Cardiac fibroblast (primary cell): ENCODE measurements around the gene DNM3.
"Not testable (repeated sequence)": the region's sequence is repeated elsewhere in the genome, so short reads cannot be mapped to it uniquely, and the experiment has no call there.

Experiments used
- DNase-seq, 2 donors: peaks; one replicate each; pipeline versions ENCODE4 v3.0.0 to v3.0.0-alpha.2; 2010; ENCODE audit warnings: low read depth in 2 of 2
- H3K4me3 ChIP-seq, 2 donors: replicated peaks in 1 of 2; 1 replicate in 1 of 2; 2 replicates in 1 of 2; pipeline ENCODE4 v1.5.1; 2011; ENCODE audit warnings: low read depth in 2 of 2, low read length in 2 of 2, mild to moderate bottlenecking in 2 of 2, moderate library complexity in 1 of 2
- TF ChIP-seq, protein P1 (sequence below): IDR thresholded peaks from one replicate; pipeline ENCODE4 v1.5.1; 2011; ENCODE audit warnings: low read depth, mild to moderate bottlenecking, low read length, inconsistent platforms

The DNM3 gene

DNA sequence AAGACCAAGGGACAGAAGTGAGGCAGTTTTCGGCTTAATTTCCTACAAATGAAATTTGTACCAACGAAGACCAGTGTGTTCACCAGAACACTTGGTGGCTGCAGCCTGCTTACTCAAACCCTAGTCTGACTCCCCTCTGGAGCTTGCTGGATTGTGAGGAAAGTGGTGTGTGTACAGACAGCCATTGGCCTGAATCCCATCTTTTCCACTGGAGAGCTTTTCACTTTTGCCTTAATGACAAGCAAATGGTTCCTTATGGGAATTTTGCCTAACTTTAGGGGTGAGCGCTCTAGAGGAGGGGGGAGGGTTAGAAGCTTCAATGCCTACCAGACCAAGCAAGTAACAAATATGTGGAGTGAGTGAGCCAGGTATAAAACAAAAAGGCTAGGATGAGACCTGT, 42.5 kb upstream of the DNM3 start:
- TF ChIP-seq, protein P1, sequence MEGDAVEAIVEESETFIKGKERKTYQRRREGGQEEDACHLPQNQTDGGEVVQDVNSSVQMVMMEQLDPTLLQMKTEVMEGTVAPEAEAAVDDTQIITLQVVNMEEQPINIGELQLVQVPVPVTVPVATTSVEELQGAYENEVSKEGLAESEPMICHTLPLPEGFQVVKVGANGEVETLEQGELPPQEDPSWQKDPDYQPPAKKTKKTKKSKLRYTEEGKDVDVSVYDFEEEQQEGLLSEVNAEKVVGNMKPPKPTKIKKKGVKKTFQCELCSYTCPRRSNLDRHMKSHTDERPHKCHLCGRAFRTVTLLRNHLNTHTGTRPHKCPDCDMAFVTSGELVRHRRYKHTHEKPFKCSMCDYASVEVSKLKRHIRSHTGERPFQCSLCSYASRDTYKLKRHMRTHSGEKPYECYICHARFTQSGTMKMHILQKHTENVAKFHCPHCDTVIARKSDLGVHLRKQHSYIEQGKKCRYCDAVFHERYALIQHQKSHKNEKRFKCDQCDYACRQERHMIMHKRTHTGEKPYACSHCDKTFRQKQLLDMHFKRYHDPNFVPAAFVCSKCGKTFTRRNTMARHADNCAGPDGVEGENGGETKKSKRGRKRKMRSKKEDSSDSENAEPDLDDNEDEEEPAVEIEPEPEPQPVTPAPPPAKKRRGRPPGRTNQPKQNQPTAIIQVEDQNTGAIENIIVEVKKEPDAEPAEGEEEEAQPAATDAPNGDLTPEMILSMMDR: no peak
- H3K4me3 ChIP-seq: no peak overlapping the region
- DNase-seq: peak in 1 of 2 donors; percentile 38

GRCh38 chr1:171799166-171799565, 42.1 kb upstream of the DNM3 start:
- DNase-seq: peak in 1 of 2 donors; percentile 64
- TF ChIP-seq, protein P1: no peak

DNA sequence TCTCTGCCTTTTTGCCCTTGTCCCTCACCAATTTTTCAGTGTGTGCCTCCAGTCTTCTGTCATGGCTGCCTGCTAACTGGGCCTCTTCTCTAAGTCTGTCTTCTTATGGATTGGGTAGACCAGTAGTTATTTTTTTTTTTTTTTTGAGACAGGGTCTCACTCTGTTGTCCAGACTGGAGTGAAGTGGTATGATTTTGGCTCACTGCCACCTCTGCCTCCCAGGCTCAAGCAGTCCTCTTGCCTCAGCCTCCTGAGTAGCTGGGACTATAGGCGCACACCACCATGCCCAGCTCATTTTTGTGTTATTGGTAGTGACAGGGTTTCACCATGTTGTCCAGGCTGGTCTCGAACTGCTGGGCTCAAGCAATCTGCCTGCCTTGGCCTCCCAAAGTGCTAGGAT, 41.6 kb upstream of the DNM3 start:
- not testable (repeated sequence) for H3K4me3 ChIP-seq, DNase-seq

More at GRCh38 chr1:171799166-171799565, 42.1 kb upstream of the DNM3 start:
- H3K4me3 ChIP-seq: no peak overlapping the region

- no peak for DNase-seq
- no peak overlapping the region for H3K4me3 ChIP-seq
- TF ChIP-seq, protein P1: no peak
Measured at GRCh38 chr1:171800342-171800741, 41.0 kb upstream of the DNM3 start.

GRCh38 chr1:171800851-171801250, 40.4 kb upstream of the DNM3 start:
- TF ChIP-seq, protein P1: no peak

GRCh38 chr1:171801487-171801891, 39.8 kb upstream of the DNM3 start:
- no peak overlapping the region for H3K4me3 ChIP-seq
- TF ChIP-seq, protein P1: peak; percentile 81
- DNase-seq: peak; percentile 63 to 64

More at GRCh38 chr1:171800851-171801250, 40.4 kb upstream of the DNM3 start:
- no peak for DNase-seq
- no peak overlapping the region for H3K4me3 ChIP-seq

DNA sequence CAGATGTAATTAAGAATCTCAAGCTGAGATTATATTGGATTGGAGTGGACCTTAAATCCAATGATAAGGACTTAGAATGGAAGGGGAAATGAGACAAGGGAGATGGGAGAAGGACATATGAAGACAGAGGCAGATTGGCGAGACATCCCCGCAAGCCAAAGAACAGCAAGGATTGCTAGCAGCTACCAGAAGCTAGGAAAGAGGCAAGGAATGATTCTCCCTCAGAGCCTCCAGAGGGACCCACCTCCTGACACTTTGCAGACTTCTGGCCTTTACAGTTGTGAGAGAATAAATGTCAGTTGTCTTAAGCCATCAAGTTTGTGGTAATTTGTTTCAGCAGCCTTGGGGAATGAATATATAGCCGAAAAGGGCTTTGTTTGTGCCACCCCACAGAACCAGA, 39.1 kb upstream of the DNM3 start:
- H3K4me3 ChIP-seq: no peak overlapping the region
- TF ChIP-seq, protein P1: no peak
- DNase-seq: no peak
